ENCODE results near the gene DNAAF9. TPM values are rescaled to one million over a fixed set of nuclear protein-coding genes. Genes with fewer than 3 reads are reported as not detected.

Gene DNAAF9
- total and polyA plus RNA-seq, 12 donors = 6.9 to 26.1 (median 18.1) TPM

- Histone ChIP-seq H3K4me1 (replicated peaks in 1 of 2) (no peaks in the 10 kb centered on the region), H3K27ac (no peak overlapping the region), H3K36me3 (replicated peaks in 1 of 2) (no peaks in the 10 kb centered on the region), H3K9me3 (replicated peaks in 1 of 3) (no peaks in the 10 kb centered on the region), H3K4me3 (no peak overlapping the region), H3K27me3 (no peaks in the 10 kb centered on the region)
- no peak for DNase-seq
- TF ChIP-seq CTCF (IDR thresholded peaks at IDR 0.05) (no peak), POLR2A (IDR thresholded peaks at IDR 0.05) (no peak)
- WGBS, 4 donors = 89 to 96% (median 93%) methylated on average over 8 of the region's 8 CpGs
- intact Hi-C loops (cut with DNase I) = no loop called here
Observed at GRCh38 chr20:3446779-3447178, 39.3 kb upstream of the DNAAF9 start.

- no peaks in the 10 kb centered on the region for H3K27me3 ChIP-seq
- H3K4me1 ChIP-seq (replicated peaks in 1 of 2) = no peaks in the 10 kb centered on the region
- DNase-seq = no peak
- no peak overlapping the region for H3K27ac ChIP-seq
- no peaks in the 10 kb centered on the region for H3K36me3 ChIP-seq (replicated peaks in 1 of 2)
- H3K9me3 ChIP-seq (replicated peaks in 1 of 3) = no peaks in the 10 kb centered on the region
- intact Hi-C loops (cut with DNase I) = no loop called here
- 80 to 90% (median 88%) methylated on average over 2 of the region's 2 CpGs for WGBS, 4 donors
- no peak overlapping the region for H3K4me3 ChIP-seq
- TF ChIP-seq POLR2A (IDR thresholded peaks at IDR 0.05) = no peak
- no peak for TF ChIP-seq CTCF (IDR thresholded peaks at IDR 0.05)
Observed at GRCh38 chr20:3436864-3437574, 29.6 kb upstream of the DNAAF9 start.

GRCh38 chr20:3434232-3434631 lies 26.8 kb upstream of the DNAAF9 start:
- WGBS, 4 donors = 79 to 84% (median 81%) methylated on average over 6 of the region's 6 CpGs
- intact Hi-C loops (cut with DNase I) = no loop called here
- Histone ChIP-seq H3K4me3 (no peak overlapping the region), H3K27me3 (no peaks in the 10 kb centered on the region), H3K4me1 (replicated peaks in 1 of 2) (no peaks in the 10 kb centered on the region), H3K9me3 (replicated peaks in 1 of 3) (no peaks in the 10 kb centered on the region), H3K27ac (no peak overlapping the region), H3K36me3 (replicated peaks in 1 of 2) (no peaks in the 10 kb centered on the region)
- DNase-seq = no peak
- TF ChIP-seq CTCF (IDR thresholded peaks at IDR 0.05) = no peak
- TF ChIP-seq POLR2A (IDR thresholded peaks at IDR 0.05) = no peak

- intact Hi-C loops (cut with DNase I) = no loop called here
- Histone ChIP-seq H3K9me3 (replicated peaks in 1 of 3) (no peaks in the 10 kb centered on the region), H3K27me3 (no peaks in the 10 kb centered on the region), H3K36me3 (replicated peaks in 1 of 2) (no peaks in the 10 kb centered on the region), H3K4me1 (replicated peaks in 1 of 2) (no peaks in the 10 kb centered on the region), H3K27ac (no peak overlapping the region), H3K4me3 (no peak overlapping the region)
- TF ChIP-seq CTCF (IDR thresholded peaks at IDR 0.05) = no peak
- DNase-seq = no peak
- WGBS, 4 donors = 74 to 94% (median 80%) methylated on average over 3 of the region's 3 CpGs
Observed at GRCh38 chr20:3433744-3434143, 26.3 kb upstream of the DNAAF9 start.

All from adrenal gland (tissue), 12 donors.